OCI-LY7 (cell line): ENCODE data around the gene NEB. TPM values are rescaled to one million over a fixed set of nuclear protein-coding genes. Genes with fewer than 3 reads are reported as not detected.

Experiments
- BruUV-seq: library from RNA; stranded (reverse); fragments of 400-500 nt; replicated peaks from 2 replicates; lab custom pipeline; 2021; lab: Mats Ljungman, UMichigan
- CTCF ChIA-PET: fragments of 300-600 bp; sonication (Branson Sonifier 250); formaldehyde crosslinking; loops from one replicate; lab custom pipeline; 2022; ENCODE audit warnings: antibody characterized with exemption; ENCODE audit not compliant: unreplicated experiment; lab: Charles Lee
- POLR2A ChIA-PET: fragments of 300-600 bp; sonication (Branson Sonifier 250); formaldehyde crosslinking; loops from one replicate; lab custom pipeline; 2022; ENCODE audit warnings: antibody characterized with exemption; lab: Charles Lee
- DNase-seq: peaks from one replicate; pipeline ENCODE4 v3.0.0-alpha.2; 2015; ENCODE audit warnings: low spot score
- H2AFZ ChIP-seq: fragments of 200-600 bp; sonication (generic), shearing (Covaris generic); 2 replicates; pipeline ENCODE4 v1.6.1; 2014; ENCODE audit warnings: mild to moderate bottlenecking, antibody characterized with exemption, low read length, moderate library complexity
- H3K27ac ChIP-seq: fragments of 200-600 bp; sonication (generic); 2 replicates; pipeline ENCODE4 v1.5.1; 2014; ENCODE audit warnings: mixed run types, low read depth, mild to moderate bottlenecking, moderate library complexity, low read length, inconsistent platforms; ENCODE audit not compliant: poor library complexity, severe bottlenecking
- H3K36me3 ChIP-seq: fragments of 200-600 bp; sonication (generic); 2 replicates; pipeline ENCODE4 v1.6.1; 2014; ENCODE audit warnings: mild to moderate bottlenecking, antibody characterized with exemption, low read length, moderate library complexity, mixed read lengths; ENCODE audit not compliant: insufficient read depth
- H3K4me1 ChIP-seq: fragments of 200-600 bp; sonication (generic); 2 replicates; pipeline ENCODE4 v1.5.1; 2014; ENCODE audit warnings: mild to moderate bottlenecking, low read length; ENCODE audit not compliant: insufficient read depth, poor library complexity, severe bottlenecking
- H3K4me2 ChIP-seq: fragments of 200-600 bp; sonication (generic); 2 replicates; pipeline ENCODE4 v1.6.1; 2014; ENCODE audit warnings: mild to moderate bottlenecking, low read length
- H3K4me3 ChIP-seq: fragments of 200-600 bp; sonication (generic); 2 replicates; pipeline ENCODE4 v1.5.1; 2014; ENCODE audit warnings: mild to moderate bottlenecking, low read depth, low read length; ENCODE audit not compliant: poor library complexity, severe bottlenecking
- H3K79me2 ChIP-seq: fragments of 200-600 bp; sonication (generic); 2 replicates; pipeline ENCODE4 v1.6.1; 2016; ENCODE audit warnings: low read depth, mild to moderate bottlenecking, low read length, moderate library complexity, mixed read lengths; ENCODE audit not compliant: insufficient read depth
- H3K9me2 ChIP-seq: fragments of 200-600 bp; sonication (generic); 2 replicates; pipeline ENCODE4 v1.6.1; 2016; ENCODE audit warnings: mild to moderate bottlenecking, low read length, mixed read lengths; ENCODE audit not compliant: insufficient read depth
- H3K9me3 ChIP-seq: fragments of 200-600 bp; sonication (generic); 2 replicates; pipeline ENCODE4 v1.6.1; 2014; ENCODE audit warnings: mild to moderate bottlenecking, mixed run types, low read length, mixed read lengths
- H4K20me1 ChIP-seq: fragments of 200-600 bp; sonication (generic); 2 replicates; pipeline ENCODE4 v1.6.1; 2014; ENCODE audit warnings: mild to moderate bottlenecking, antibody characterized with exemption, low read length, moderate library complexity, mixed read lengths; ENCODE audit not compliant: insufficient read depth
- EZH2phosphoT487 ChIP-seq: fragments of 200-600 bp; sonication (generic); IDR thresholded peaks from 2 replicates; pipeline ENCODE4 v1.6.1; 2018; ENCODE audit warnings: low read depth, borderline replicate concordance, mild to moderate bottlenecking, mixed run types, antibody characterized with exemption, low read length, moderate library complexity, mixed read lengths
- intact Hi-C: fragments of 100-400 bp; cut with micrococcal nuclease; formaldehyde crosslinking; loops from one replicate; pipeline ENCODE4 v1.10.0; 2022; ENCODE audit not compliant: unreplicated experiment
- total RNA-seq, 2 experiments: library from RNA; depleted of rRNA in 1 of 2; stranded (reverse); fragments of >200 nt in 1 of 2; shearing (Covaris generic) in 1 of 2; gene quantifications; 2 replicates each; pipeline ENCODE4 v1.2.3, GENCODE V29; 2014 to 2022
- TF ChIP-seq, protein P1 (sequence below): fragments of 200-600 bp; sonication (generic); conservative IDR thresholded peaks from 2 replicates; pipeline ENCODE4 v1.5.1; 2014; ENCODE audit warnings: mild to moderate bottlenecking, antibody characterized with exemption, low read length, moderate library complexity, mixed read lengths

NEB gene
- total RNA-seq, 2 experiments from 2014 or later, result 0.04 to 0.38 TPM

- H4K20me1 ChIP-seq, result no peaks in the 10 kb centered on the region
- no peak for DNase-seq
- no peaks in the 10 kb centered on the region for H3K9me3 ChIP-seq
- H3K36me3 ChIP-seq, result no peaks in the 10 kb centered on the region
- H3K79me2 ChIP-seq, result no peaks in the 10 kb centered on the region
- H2AFZ ChIP-seq, result no peak overlapping the region
- H3K4me2 ChIP-seq, result no peak overlapping the region
- no peak for TF ChIP-seq EZH2phosphoT487
- TF ChIP-seq, protein P1, sequence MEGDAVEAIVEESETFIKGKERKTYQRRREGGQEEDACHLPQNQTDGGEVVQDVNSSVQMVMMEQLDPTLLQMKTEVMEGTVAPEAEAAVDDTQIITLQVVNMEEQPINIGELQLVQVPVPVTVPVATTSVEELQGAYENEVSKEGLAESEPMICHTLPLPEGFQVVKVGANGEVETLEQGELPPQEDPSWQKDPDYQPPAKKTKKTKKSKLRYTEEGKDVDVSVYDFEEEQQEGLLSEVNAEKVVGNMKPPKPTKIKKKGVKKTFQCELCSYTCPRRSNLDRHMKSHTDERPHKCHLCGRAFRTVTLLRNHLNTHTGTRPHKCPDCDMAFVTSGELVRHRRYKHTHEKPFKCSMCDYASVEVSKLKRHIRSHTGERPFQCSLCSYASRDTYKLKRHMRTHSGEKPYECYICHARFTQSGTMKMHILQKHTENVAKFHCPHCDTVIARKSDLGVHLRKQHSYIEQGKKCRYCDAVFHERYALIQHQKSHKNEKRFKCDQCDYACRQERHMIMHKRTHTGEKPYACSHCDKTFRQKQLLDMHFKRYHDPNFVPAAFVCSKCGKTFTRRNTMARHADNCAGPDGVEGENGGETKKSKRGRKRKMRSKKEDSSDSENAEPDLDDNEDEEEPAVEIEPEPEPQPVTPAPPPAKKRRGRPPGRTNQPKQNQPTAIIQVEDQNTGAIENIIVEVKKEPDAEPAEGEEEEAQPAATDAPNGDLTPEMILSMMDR, result no peak
- ChIA-PET CTCF (no interaction called here), POLR2A (no interaction called here)
- no peak overlapping the region for H3K4me3 ChIP-seq
- peaks cover 7% of the 10 kb centered on the region for H3K4me1 ChIP-seq
- intact Hi-C loops, result no loop called here
- H3K27ac ChIP-seq, result no peak overlapping the region
- H3K9me2 ChIP-seq, result no peaks in the 10 kb centered on the region
- no TSS peak for BruUV-seq
These were observed 26.9 kb upstream of the NEB start for GRCh38 chr2:151761193-151761592.

GRCh38 chr2:151760139-151760650 is 25.9 kb upstream of the NEB start:
- H3K36me3 ChIP-seq, result no peaks in the 10 kb centered on the region
- intact Hi-C loops, result no loop called here
- no peak overlapping the region for H3K4me2 ChIP-seq
- H3K27ac ChIP-seq, result no peak overlapping the region
- H3K9me2 ChIP-seq, result no peaks in the 10 kb centered on the region
- H2AFZ ChIP-seq, result no peak overlapping the region
- DNase-seq, result no peak
- CTCF ChIA-PET, result no interaction called here
- TF ChIP-seq, protein P1, result no peak
- TF ChIP-seq EZH2phosphoT487, result no peak
- H3K79me2 ChIP-seq, result no peaks in the 10 kb centered on the region
- H3K4me3 ChIP-seq, result no peak overlapping the region
- H3K4me1 ChIP-seq, result no peaks in the 10 kb centered on the region
- H3K9me3 ChIP-seq, result no peaks in the 10 kb centered on the region
- no peaks in the 10 kb centered on the region for H4K20me1 ChIP-seq
- POLR2A ChIA-PET, result no interaction called here
- no TSS peak for BruUV-seq

- H4K20me1 ChIP-seq, result no peaks in the 10 kb centered on the region
- CTCF ChIA-PET, result no interaction called here
- no peak overlapping the region for H3K4me3 ChIP-seq
- H3K9me3 ChIP-seq, result no peaks in the 10 kb centered on the region
- POLR2A ChIA-PET, result no interaction called here
- H3K4me1 ChIP-seq, result no peaks in the 10 kb centered on the region
- no peak overlapping the region for H3K4me2 ChIP-seq
- no peaks in the 10 kb centered on the region for H3K9me2 ChIP-seq
- H3K27ac ChIP-seq, result no peak overlapping the region
- TF ChIP-seq, protein P1, result no peak
- no peak for TF ChIP-seq EZH2phosphoT487
- no peak for DNase-seq
- no TSS peak for BruUV-seq
- H3K36me3 ChIP-seq, result no peaks in the 10 kb centered on the region
- H2AFZ ChIP-seq, result no peak overlapping the region
- no peaks in the 10 kb centered on the region for H3K79me2 ChIP-seq
- intact Hi-C loops, result no loop called here
These were observed 24.5 kb upstream of the NEB start for GRCh38 chr2:151758744-151759143.
